GM19240 (cell line): ENCODE data around the gene PRKCH.

Experiments used
- DNase-seq: peaks from one replicate; pipeline ENCODE4 v3.0.0; 2011; ENCODE audit warnings: low spot score; ENCODE audit not compliant: insufficient read length

Gene PRKCH

DNA sequence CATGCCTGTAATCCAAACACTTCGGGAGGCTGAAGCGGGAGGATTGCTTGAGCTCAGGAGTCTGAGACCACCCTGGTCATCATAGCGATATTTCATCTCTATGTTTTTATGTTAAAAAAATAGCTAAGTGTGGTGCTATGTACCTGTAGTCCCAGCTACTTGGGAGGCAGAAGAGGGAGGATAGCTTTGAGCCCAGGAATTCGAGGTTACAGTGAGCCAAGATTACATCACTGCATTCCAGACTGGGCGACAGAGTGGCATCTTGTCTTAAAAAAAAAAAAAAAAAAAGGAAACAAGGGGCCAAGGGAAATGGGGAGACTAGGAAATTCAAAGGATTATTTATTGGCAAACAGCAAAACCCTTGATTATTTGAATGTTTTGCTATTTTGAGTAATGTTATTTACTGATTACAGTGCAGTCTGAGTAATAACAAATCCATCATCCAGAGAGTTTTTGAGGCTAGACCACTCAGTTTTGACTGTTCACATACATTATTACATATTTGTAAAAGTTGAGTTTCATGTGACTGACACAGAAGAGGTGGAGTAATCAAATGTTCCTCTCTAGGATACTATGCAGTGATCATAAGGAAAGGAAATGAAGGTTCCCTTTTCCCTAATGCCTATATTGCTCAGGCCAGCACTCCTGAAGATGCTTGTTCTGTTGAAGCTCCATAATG is 40.8 kb downstream of the PRKCH start:
- DNase-seq: no peak

DNA sequence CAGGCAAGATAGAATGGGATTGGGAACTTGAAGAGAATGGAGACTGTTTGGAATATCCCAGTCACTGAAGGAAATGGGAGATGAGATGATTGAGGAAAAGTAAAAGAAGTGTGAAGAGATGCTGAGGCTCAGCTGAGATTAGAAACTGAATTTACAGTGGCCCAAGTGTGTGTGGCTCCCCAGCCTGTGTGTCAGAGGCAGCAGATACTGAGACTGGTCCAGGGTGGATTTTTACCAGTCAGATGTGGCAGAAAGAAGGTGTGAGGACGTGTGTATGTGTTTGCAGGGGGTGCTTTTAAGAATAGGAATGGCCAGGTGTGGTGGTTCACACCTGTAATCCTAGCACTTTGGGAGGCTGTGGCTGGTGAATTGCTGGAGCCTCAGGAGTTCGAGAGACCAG is 42.9 kb downstream of the PRKCH start:
- DNase-seq: no peak

DNA sequence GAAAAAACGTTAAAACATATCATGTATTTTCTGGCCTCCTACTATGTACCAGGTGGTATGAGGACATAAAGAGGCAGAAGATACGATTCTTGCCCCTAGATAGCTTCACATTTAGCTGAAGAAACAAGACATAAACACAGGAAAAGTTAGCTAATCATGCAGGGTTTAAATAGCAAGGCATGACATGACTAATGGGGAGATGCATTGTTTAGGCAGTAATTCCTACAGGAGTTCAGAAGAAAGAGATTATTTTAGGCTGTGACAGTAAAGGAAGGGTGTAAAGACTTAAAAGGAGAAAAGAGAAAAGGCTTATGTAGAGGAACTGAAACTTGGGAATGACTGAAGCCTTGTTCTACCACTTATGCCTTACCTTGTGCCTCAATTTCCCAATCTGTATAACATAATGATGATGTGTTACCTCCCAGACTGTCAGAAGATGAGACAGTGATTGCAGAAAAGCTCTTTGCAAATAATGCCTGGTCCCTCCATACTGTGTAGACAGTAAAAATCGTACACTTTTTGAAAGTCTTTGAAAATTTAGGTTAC is 44.4 kb downstream of the PRKCH start:
- no peak for DNase-seq

DNA sequence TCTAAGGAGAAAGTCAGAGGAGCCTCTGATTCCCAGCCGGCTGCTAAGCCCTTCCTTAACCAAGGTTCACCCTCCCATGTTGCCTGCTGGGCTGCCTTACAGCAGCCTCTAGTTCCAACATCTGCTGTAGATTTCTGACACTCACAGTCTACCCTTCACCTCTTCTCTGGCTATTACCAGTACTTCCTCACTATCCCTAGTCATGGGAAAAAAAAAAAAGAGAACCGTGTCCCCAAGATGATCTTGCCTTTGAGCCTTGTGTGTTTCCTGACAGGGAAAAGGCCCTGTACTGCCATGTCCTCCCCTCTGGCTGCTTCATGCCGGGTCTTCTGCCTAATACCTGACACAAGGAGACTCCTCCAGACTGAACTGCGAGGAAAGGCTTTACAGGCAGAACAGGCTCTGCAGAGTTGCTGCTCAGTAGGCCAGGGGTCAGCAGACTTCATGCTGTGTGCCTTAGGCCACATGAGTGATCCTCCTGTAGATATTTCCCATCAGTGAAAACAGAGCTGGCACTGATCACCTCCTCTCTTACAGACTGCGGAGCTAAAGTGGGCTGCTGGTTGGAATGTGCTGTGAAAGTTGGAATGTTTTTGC is 46.8 kb downstream of the PRKCH start:
- DNase-seq: no peak

DNA sequence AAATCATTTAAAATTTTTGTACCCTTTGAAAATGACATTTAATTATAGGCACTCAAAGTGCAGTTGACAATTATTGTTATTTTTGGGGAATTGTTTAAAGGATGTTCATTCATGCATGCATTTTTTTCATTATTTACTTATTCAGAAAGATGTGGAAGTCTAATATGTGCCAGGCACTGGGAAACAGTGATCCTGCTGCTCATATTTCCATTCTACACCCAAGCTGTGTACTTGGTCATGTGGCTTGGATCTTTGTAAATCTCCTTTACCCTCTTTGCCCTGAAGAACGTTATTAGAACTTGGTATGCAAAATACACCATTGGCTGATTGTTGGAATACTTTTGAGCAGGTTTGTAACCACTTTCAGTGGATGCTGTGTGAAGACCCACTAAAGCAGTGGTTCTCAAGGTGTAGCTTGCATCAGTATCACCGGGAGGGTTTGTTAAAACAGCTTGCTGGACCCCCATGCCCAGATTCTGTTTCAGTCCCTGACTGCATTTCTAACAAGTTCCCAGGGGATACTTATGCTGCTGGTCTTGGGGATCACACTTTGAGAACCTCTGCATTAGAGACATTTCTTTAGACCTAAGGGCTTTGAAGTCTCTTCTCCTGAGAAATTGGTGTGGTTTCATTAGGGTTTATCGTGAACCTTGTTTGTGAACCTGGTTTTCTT is 47.5 kb downstream of the PRKCH start:
- no peak for DNase-seq

- DNase-seq: no peak
These were observed 48.1 kb downstream of the PRKCH start for GRCh38 chr14:61369454-61369810.

DNA sequence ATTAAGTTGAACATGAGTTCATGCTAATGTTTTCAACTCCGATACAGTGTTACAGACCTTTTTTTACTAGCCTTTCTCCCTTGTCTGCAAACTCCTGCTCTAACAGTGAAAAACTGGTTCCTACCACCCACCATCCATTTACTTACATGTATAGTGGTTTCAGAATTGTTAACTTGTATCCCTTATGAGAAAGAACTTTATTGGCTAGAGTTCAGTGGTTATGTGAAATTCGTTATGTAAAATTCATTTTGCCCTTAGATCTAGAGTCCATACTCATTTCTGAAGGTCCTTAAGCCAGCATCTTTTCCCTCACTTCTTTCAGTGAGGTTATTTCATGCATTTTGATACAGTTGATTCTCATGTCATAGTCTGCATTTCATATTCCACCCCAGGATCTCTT is 51.0 kb downstream of the PRKCH start:
- no peak for DNase-seq

DNA sequence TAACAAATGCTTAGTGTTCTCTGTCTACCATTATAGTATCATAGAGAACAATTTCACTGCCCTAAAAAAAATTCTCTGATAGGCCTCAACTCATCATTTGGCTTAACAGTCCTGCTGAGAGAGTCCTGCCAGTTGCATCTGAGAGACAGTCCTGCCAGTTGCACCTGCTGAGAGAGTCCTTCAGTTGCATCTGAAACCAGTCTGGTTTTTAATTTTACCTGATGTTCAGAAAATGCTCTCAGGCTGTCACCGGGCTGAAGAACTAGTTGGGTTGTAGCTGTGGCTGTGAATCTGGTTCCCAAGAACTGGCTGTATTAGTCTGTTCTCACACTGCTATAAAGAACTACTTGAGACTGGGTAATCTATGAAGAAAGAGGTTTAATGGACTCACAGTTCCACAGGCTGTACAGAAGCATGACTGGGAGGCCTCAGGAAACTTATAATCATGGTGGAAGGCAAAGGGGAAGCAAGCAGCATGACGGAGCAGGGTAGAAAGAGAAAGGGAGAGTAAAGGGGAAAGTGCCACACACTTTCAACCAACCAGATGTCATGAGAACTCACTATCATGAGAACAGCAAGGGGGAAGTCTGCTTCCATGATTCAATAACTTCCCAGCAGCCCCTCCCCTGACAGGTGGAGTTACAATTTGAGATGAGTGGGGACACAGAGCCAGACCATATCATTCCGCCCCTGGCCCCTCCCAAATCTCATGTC is 51.6 kb downstream of the PRKCH start:
- DNase-seq: no peak

GRCh38 chr14:61374284-61374683 is 52.9 kb downstream of the PRKCH start:
- no peak for DNase-seq

GRCh38 chr14:61375218-61375617 is 53.8 kb downstream of the PRKCH start:
- DNase-seq: no peak

DNA sequence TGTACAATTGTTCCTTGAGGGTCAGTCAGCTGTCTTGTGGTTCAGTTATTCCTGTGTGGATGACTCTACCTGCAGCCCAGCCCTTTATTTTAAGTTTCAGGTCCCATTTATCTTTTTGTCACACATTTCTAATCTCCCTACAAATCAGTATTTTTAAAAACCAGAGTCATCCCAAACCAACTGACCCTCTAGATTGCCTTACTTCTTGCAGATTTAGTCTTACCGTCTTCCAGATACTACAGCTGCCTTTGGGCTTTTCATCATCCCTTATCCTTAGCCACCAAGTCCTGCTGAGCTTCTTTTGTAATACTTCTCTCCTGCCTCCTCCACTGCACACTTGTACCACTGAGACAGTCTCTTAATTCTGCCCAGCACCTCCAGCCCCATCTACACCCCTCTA is 54.9 kb downstream of the PRKCH start:
- DNase-seq: no peak

- DNase-seq: no peak
These were observed 56.4 kb downstream of the PRKCH start for GRCh38 chr14:61377749-61378148.

GRCh38 chr14:61379639-61380184 is 58.3 kb downstream of the PRKCH start:
- no peak for DNase-seq

DNA sequence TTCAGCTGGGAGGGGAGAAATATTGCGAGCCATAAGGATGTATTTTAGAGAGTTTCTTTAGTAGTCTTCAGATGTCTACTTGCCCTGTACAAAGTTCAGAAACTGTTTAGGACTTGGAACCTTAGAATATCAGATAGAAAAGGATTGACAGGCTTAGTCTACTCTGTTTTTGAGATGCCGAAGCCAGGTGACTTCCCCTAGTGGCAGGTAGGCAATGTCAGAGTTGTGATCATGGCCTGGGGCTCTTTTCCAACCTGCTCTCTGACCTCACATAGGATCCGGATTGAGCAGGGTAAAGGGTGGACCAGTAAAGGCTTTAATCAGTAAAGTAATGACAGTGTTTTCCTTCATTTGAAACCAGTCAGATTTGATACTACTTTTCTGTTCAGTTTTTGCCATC is 59.6 kb downstream of the PRKCH start:
- no peak for DNase-seq

- no peak for DNase-seq
These were observed 60.2 kb downstream of the PRKCH start for GRCh38 chr14:61381553-61381952.

- no peak for DNase-seq
These were observed 61.5 kb downstream of the PRKCH start for GRCh38 chr14:61382842-61383241.

DNA sequence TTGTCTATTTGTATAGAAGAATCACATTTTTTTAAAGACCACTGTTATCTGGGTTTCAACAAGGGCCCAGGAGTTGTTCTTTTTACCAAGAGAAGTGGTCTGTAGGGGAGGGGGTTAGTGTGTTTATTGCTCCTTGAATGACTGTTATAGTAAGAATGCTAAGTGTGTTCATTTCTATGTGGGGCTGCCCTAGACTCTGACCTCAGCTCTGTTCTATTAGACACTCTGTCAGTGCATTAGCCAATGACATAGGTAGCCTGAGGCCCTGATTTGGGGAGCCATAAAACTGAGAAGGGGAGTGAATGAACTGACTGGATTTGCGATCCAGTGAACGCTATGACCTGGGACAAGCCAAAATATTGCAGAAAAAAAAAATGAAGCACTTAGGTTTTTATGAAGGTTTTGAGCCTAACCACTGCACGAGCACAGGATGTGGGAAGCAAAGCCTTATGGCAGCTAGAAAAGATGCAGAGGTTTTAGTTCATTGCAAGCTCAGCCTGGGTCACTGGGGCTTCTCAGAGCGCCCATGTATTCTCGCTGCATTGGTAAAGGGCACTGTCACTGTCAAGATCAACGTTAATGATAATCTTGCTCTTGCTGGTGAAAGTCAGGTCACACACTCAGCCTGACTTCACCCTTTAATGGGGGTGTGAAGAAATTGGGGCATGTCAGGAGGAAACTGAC is 63.8 kb downstream of the PRKCH start:
- DNase-seq: no peak

DNA sequence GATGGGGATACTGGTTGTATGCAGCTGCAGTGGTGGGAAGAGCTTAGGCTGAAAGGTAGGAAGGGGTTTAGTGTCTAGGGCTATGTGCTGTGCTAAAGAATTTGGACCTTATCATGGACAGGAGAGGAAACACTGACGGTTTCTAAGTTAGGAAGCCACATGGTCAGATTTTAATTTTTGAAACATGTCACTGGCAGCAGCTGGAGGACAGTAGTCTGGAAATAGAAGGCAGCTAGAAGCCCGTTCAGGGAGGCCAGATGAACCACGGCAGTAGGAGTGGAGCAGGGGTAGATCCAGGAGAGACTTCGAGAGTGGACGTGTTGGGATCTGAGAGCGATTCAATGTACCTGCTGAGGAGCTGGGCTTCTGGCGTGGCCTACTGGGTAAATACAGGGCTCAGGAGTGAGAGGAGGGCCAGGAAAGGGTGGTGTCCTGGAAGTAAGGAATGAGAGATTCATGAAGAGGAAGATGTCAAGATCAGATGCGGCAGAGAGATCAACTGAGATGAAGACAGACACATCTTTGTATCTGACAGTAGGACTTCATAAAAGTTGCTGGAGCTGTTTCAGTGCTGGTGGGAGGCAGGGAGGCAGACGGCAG is 64.9 kb downstream of the PRKCH start:
- DNase-seq: no peak

GRCh38 chr14:61387076-61387475 is 65.7 kb downstream of the PRKCH start:
- DNase-seq: no peak

DNA sequence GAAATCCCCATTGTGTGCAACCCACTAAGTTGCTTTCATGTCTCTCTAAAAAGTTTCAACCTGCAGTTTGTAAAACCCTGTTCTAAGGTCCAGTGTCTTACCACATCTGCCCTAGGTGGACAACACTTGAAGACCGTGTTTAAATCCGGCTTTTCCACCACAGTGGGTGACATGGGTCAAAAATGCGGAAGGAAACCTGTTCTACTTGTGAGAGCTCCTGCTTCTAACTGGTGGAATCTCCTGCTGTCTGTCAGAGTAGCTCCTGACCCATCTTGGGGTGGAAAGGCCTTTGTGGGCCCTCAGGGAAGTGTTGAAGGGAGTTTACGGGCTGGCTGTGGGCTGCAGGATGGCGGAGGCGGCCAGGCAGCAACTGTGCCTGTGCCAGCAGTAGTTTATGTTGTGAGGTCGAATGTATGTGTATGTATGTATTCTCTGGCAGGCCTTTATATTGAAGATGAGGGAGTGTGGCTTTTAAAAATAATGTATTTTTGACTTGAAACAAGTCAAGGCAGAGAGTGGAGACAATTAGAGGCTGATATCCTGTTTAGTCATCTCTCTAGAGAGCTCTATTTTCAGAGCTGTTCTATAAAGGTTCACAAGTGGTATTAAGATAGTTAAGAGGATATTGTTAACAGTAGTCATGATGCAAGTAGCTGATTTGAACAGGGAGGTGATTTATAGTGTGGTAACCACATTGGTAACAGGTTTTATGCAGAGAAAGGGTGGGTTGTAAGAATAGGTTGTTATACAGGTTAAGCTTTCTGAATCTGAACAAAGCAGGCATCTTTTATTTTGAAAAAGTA is 67.0 kb downstream of the PRKCH start:
- no peak for DNase-seq
